Cerebellar cortex (tissue), 1 donor: ENCODE measurements around the gene HERC2.
"Not testable (repeated sequence)": the region's sequence is repeated elsewhere in the genome, so short reads cannot be mapped to it uniquely, and the experiment has no call there.

Source experiments
- DNase-seq: peaks from one replicate; pipeline ENCODE4 v3.0.0-alpha.2; 2015; ENCODE audit warnings: low spot score

Gene HERC2

DNA sequence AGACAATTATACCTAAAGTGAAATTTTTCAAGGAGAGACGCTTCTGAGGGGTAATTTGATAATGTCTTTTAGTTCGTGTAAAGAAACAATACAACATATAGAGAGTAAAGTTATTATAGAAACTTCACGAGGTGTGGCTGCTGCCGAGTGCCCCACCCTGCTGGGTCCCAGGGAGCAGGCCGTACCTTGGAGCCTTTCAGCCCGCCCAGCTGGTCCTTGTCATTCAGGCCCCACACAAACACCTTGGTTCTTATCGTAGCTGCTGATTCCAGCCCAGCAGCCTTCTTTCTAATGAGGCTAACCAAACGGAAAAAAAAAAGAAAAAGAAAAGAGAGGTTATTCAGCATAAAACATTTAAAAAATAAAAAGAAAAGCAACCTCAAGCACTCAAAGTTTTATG lies 139.8 kb downstream of the HERC2 start:
- no peak for DNase-seq

DNA sequence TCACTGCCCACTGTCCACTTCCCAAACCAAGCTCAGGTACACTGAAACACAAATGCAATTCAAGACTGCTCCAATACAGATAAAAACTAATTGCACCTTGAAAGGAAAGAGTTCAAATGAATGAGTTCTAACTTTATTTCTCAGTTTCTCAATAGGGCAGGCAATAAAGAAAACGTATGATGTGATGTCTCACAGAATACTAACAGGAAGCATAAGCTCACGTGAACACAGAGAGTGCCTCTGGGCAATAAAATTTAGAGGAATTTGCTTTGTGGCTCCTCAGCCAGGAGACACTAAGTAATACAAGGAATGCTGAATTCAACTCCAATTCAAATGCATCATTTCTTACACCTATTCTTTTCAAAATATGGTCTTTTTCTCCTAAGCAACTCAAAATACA lies 140.6 kb downstream of the HERC2 start:
- DNase-seq: no peak

DNA sequence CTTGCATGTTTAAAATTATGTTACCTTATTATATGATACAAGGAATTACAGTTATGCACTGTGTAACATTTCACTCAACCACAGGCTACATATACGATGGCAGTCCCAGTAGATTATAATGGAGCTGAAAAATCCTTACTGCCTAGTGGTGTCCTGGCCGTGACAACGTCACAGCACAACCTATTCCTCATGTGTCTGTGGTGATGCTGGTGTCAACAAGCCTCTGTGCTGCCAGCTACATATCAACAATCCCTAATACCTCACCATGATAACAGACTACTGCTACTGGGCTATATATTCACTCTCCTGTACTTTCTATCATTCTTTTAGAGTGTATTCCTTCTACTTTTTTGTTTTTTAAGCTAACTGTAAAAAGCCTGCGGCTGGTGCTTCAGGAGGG lies 142.7 kb downstream of the HERC2 start:
- DNase-seq: no peak

DNA sequence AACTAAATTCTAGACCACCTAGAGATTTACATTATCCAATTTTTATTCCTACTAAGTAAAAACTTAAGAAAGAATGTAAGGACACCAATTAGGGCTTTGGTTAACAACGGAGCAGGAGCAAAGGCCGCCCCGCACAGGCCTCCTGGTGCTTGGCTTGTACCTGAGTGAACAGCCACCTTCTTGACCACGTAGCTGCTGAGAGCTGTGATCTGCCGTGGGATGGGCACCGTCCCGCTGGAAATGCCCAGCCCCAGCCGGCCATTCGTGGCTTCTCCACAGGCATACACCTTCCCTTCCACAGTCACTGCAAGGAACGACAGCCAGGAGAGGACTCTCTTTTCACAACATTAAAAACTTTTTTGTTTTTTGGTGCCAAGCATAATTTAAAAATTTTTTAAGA lies 143.3 kb downstream of the HERC2 start:
- no peak for DNase-seq

DNA sequence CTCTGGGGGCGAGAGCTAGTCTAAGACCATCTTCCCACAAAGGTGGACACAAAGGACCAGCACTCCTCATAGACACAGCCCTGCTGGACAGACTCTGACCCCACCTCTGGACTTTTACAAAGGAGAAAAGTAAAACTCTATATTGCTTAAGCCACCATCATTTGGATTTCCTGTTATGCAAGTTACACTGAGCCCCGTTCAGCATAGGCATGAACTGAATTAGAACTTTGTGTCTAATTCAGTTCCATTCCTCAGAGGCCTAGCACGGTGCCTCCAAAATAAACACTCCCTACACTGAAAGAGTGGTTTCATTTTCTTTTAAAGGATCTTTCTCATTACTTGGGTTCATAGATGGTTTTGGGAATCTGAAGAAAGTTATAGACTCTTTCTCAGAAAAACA lies 143.7 kb downstream of the HERC2 start:
- DNase-seq: no peak

DNA sequence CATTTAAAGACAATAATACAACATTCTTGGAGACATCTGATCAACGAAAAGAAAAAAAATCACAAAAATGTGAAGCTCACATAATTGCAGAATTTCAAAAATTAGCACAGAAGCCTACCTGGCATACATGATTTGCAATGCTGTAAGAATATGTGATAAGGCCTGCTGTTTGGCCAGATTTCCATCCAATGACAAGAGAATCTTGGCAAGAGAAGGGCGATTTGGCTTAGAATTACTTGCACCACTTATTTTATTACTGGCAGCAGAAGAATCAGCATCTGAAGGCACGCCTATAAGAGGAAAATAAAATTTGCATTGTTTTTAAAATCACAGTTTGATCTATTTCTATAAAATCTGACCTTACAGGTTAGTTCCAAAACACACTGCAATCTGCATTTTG lies 152.6 kb downstream of the HERC2 start:
- peak; percentile 53 for DNase-seq

DNA sequence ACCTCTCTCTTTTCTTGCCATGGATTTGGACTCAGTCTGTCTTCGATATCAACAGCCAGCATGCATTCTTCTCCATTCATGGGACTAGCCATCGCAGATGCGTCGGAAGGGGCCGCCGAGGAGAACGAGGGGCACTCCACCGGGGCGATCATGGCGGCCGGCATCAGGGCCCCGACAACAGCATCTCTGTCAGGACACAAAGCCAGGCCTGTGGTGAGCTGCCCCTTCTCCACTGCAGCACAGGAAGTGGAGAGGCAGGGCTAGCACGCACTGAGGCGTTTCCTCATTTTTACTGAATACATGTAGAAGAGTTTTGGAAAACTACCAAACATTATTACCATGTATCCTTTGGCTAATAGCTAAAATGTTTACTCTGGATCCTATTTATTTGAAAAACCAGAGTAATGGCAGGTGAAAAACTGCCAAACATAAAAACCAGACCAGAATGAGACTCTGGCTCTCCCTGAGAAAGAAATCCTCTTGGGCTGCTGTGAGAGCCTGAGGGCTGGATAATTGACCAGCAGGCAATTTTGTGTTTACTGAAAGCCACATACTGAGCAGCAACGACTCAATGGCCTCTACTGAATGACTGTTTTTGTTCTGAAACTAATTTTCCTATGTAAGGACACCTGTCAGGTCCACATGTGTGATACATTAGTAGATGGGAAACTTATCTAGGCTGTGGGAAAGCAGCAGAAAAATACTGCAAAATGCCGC lies 153.4 kb downstream of the HERC2 start:
- not testable (repeated sequence) for DNase-seq

DNA sequence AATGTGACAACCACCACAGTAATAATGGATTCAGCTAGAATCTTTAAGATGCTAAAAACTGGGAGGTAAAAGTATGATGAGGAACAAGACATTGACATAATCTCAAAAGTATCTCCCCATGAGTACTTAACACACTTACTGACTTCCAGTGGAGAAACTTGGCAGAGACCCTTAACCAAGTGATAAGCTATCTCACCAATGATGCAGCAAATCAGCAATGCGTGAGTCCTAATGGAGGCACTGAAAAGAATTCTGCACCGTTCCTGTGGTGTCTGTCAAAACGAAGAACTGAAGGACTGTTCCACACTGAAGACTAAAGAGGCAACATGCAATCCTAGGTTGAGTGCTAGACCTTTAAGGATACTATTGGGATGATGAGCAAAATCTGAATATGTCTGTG lies 154.9 kb downstream of the HERC2 start:
- no peak for DNase-seq

DNA sequence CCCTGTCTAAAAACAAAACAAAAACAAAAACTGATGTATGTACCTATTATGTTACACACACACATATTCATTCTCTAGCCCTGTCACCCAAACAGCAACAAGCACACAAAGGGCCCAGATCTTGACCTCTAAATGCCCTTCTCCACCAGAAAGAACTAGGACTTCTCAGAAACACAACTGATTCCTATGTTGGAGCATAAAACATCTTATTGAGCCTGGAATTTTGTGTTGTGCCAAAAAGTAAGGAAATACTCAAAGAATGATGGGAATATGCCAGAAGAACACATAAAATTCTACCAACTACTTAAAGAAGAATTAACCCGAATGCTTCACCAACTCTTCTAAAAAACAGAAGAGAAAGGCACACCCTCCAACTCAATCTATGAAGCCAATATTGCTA lies 156.2 kb downstream of the HERC2 start:
- no peak for DNase-seq

DNA sequence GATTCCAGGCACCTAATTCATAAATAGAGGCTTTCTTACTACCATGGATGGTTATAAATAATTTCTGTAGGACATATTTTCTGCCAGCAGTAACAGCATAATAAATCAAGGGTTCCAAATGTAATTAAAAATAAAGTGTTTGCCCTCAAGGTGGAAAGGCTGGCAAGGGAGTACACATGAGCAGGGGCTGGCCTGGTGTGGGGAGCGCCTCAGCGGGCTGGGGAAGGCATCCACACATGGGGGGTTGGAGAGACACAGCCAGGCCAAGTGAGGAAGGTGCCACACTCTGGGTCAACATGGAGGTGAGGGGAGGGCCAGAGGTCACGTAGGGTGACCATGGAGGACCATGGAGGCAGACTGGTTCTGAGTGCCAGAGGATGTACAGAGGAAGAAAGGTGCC lies 157.1 kb downstream of the HERC2 start:
- DNase-seq: no peak

DNA sequence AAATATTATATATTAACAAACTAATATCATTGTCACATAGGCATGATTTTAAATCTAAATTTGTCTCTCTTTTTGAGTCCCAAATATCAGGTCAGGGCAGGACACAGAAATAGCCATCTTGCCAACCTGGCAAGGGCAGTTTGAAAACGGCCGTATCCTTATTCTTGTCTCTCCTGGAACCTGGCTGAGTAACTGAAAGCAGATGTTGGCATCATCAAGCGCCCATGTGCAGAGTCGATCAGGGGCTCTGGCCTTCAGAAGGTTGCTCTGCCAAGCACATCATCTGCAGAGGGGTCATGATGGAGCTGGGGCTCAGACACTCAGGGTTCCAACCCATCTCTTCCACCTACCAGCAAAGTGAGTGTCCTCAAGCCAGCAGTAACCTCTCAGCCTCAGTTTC lies 167.7 kb downstream of the HERC2 start:
- DNase-seq: no peak

DNA sequence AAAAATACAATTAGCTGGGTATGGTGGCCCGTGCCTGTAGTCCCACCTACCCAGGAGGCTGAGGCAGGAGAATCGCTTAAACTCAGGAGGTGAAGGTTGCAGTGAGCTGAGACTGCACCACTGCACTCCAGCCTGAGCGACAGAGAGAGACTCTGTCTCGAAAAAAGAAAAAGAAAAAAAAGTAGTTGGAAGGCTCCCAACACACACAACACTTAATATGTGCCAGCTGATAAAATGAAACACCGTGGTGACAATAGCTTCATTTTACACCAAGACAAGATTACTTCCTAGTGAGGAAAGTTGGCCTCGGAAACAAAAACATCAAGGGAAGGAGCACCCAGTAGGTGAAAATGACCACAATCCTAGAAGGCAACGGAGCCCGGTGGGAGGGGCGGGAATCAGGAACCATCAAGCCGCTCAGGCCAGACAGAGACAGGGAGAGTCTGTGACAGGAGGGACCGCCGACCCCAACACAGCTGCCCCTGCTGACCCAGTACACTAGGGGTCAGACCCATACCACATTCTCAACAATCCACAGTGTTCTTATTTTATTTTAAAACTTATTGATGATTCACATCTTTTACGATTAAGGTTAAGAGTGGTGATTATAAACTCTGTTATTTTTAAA lies 168.4 kb downstream of the HERC2 start:
- no peak for DNase-seq

DNA sequence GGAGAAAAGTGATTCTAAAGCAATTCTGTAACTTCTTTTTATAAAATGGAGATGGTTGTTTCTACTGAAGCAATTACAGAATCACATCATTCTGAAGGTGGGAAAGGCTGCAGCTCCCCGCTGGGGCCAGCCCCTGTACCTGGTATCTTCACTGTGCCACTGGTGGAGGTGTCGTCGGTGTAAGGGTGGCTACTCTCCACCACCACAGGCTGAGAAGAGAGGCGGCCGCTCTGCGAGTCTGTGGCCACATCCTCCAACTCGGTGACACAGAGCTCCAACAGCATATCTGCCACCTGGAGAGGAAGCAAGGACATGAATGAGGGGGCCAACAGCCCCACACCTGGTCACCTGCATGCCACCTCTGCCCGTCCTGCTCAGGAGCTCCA lies 169.4 kb downstream of the HERC2 start:
- DNase-seq: not testable (repeated sequence)

DNA sequence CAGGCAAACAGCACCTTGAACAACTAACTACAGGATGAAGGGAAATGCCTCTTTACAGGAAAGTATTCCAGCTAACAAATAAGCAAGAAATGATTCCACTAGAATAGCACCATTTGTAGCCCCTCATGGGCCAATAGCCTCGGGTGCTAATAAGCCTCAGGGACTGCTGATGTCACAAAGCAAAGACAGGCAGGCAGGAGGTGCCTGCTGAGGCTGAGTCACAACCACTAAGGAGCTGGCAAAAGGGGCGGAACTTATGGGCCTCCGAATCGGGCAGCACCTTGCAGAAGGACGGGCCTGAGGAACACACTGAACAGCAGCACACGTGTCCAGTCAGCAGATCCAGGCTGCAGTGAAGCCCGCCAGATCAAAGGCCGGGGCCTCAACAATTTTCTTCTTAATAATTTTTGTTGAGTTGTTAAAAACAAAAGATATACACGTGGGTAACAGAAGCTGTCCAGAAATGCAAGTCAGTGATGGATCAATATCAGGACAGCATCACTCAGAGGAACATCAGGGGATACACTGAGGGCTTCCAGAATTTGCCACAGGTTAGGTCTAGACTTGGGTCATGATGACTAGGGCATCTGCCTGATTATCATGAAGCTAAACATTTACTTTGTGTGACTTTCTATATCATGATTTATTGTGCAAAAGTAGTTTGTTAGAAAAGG lies 170.0 kb downstream of the HERC2 start:
- DNase-seq: not testable (repeated sequence)

DNA sequence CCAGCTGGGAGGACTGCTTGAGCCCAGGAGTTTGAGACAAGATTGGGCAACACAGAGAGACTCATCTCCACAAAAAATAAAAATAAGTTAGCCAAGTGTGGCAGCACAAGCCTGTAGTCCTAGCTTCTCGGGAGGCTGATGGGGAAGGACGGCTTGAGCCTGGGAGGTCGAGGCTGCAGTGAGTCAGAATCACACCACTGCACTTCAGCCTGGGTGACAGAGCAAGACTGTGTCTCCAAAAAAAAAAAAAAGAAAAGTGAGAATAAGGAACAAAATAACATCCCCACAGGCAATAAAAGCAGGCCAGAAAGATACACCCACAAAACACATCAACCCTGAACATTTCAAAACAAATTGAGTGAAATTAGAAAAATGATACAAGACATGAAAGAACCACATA lies 174.2 kb downstream of the HERC2 start:
- no peak for DNase-seq

DNA sequence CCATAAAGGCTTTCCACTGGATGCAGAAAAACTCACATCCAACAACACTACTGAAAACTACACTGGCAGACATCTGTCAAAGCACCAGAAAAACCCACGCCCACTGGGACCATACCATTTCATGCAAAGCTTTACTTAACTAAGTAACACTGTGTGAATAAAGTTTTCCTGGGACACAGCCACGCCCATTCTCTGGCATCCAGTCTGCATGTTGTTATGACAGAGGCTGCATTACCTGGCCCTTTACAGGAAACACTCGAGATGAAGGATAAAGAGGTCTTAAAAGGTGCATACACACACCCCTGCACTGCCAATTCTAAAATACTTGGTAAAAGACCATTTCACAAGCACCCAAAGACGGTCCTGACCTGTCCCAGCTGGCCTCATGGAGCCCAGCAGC lies 176.6 kb downstream of the HERC2 start:
- not testable (repeated sequence) for DNase-seq

DNA sequence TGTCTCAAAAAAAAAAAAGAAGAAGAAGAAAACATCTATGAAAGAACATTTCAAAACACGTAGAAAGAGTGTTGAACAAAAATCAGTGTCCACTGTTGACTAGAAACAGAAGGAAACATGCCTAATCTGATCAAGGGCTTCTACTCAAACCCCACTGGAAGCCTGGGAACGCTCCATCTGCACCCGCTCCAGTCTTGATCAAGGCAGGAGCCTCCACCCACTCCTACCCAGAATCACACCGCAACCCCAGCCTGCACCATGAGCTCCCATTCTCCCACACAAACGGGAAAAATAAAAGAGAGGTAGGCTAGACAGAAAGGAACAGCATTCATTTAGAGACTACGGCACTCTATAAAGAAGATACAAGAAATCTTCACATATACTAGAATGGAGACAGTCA lies 181.9 kb downstream of the HERC2 start:
- DNase-seq: no peak

DNA sequence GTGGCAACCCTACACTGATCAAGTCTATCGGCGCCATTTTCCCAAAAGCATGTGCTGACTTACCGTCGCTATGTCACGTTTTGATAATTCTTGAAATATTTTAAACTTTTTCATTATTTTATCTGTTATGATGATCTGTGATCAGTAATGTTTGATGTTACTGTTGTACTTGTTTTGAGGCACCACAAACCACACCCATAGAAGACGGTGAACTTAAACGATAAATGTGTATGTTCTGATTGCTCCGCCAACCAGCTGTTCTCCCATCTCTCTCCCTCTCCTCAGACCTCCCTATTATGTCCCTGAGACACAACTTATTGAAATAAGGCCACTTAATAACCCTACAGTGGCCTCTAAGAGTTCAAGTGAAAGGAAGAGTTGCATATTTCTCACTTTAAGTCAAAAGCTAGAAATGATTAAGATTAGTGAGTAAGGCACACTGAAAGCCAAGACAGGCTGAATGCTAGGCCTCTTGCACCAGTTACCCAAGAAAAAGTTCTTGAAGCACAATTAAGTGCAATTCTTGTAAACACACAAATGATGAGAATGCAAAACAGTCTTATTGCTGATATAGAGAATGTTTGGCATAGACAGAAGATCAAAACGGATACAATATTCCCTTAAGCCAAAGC lies 184.5 kb downstream of the HERC2 start:
- DNase-seq: not testable (repeated sequence)

DNA sequence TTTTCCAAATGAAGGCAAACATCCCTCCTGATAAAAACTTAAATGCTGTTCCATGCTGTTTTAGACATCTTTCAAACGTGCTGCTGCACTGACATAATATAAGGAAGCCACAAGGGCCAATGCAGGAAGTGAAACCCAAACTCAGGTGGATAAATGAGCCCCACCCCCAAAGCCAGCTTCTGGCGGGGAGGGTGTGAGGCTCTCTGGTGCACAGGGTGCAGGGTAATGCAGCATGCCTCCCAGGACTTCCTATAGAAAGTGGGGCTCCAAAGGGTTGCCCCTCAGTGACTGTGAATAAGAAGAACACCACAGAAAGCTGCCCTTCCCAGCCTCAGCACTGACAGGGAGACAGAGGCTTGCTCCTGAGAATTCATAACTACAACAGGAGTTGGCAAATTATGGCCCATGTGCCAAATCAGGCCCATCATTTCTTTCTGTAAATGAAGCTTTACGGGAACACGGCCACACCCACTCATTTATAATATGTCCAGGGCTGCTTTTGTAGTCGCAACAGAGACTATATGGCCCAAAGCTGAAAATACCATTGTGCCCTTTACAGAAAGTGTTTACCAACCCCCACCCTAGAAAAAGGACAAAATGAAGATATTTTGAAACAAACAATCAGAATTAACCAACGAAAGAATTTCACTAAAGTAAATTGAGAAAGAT lies 185.6 kb downstream of the HERC2 start:
- DNase-seq: not testable (repeated sequence)

DNA sequence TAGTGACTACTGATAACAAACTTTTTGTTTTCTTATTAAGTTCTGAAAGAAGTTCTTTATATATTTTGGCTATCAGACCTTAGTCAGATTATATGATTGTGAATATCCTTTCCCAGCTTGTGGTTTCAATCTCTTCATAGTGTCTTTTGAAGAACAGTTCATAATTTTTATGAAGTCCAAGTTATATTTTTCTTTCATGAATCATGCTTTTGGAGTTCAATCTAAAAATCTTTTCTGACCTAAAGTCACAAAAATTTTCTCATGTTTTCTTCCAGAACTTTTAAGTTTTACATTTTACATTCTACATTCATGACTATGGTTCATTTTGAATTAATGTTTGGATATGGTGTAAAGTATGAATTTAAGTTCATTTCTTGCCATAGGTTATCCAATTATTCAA lies 188.7 kb downstream of the HERC2 start:
- DNase-seq: no peak

DNA sequence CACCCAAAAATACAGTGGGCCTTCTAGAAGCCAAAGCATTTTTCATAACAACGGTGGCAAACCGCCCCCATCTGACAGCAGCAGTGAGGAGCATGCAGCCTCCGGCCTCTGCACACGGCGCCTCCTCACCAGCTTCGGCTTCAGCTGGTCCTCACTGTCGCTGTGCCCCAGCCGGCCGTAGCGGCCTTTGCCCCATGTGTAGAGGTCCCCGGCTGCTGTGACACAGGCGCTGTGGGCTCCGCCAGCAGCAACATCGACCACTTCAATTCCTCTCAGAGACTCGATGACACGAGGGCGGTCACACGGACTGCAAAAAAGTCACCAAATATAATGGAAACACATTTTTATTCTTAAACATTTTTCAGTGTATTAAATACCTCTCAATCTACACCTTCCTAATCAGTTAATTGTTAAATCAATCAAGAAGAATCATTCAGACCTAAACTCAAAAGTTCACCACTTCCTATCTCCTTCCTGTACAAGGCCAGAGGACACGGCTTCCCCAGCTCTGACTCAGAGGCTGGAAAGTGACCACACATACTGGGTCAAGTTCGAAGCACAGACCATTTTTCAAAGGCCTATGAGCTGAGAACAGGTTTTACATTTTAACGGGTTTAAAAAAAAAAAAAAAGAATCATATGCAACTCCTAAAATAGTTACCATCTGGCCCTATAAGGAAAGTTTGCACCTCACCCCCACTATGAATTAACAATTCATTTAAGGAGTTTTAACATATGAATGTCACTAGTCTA lies 189.3 kb downstream of the HERC2 start:
- DNase-seq: no peak

DNA sequence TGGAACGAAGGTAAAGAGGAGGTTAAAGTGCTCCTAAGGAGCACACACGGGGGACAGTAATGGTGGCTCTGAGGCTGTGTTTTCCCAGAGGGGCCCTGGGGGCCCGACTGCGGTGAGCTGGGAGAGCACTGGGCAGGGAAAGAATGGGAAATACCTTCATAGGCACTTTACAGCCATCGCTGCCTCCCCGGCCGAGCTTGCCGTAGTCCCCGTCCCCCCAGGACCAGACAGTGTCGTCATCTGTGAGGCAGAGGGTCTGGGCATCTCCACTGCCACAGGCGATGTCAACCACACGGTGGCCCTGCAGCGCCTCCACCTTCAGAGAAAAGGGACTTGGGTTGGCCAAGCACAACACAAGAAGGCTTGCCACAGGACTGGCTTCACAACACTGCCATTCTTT lies 190.0 kb downstream of the HERC2 start:
- DNase-seq: no peak
